Panc1 (cell line): Measurements from ENCODE around the gene PSMD12. TPM values are rescaled to one million over a fixed set of nuclear protein-coding genes. Genes with fewer than 3 reads are reported as not detected.

ENCODE experiments used
- ATAC-seq: fragments of 200-7000 bp; cut with Tn5 transposase; 2 replicates; pipeline ENCODE4 v1.9.1; 2020; ENCODE audit warnings: mild to moderate bottlenecking, moderate library complexity
- BruUV-seq: library from RNA; stranded (reverse); fragments of 400-500 nt; replicated peaks from 2 replicates; lab custom pipeline; 2021; lab: Mats Ljungman, UMichigan
- CTCF ChIA-PET: fragments of 300-600 bp; sonication (Branson Sonifier 250); formaldehyde crosslinking; loops from one replicate; lab custom pipeline; 2022; ENCODE audit warnings: antibody characterized with exemption; lab: Charles Lee
- POLR2A ChIA-PET: fragments of 300-600 bp; sonication (Branson Sonifier 250); formaldehyde crosslinking; loops from one replicate; lab custom pipeline; 2022; ENCODE audit warnings: antibody characterized with exemption; lab: Charles Lee
- DNase-seq: peaks from one replicate; pipeline ENCODE4 v3.0.0-alpha.2; 2010; ENCODE audit warnings: low read depth, low spot score
- H3K27ac ChIP-seq: 2 replicates; pipeline ENCODE4 v1.5.1; 2011; ENCODE audit warnings: mild to moderate bottlenecking, low read length, inconsistent platforms
- H3K27me3 ChIP-seq: fragments of 200-500 bp; sonication (Bioruptor generic); 2 replicates; pipeline ENCODE4 v1.6.0; 2014; ENCODE audit warnings: low read length, inconsistent platforms; ENCODE audit not compliant: control insufficient read depth, insufficient read depth
- H3K36me3 ChIP-seq: fragments of 200-500 bp; sonication (Bioruptor generic); 2 replicates; pipeline ENCODE4 v1.5.1; 2014; ENCODE audit warnings: inconsistent platforms, mild to moderate bottlenecking, low read length, moderate library complexity; ENCODE audit not compliant: control insufficient read depth, insufficient read depth
- H3K4me1 ChIP-seq: 2 replicates; pipeline ENCODE4 v1.5.1; 2011; ENCODE audit warnings: inconsistent platforms, mild to moderate bottlenecking, low read length, moderate library complexity; ENCODE audit not compliant: control insufficient read depth, insufficient read depth
- H3K4me3 ChIP-seq, 2 experiments: 2 replicates each; pipeline ENCODE4 v1.5.1; 2011 to 2012; ENCODE audit warnings: low read depth in 2 of 2, low read length in 2 of 2, mild to moderate bottlenecking in 2 of 2, inconsistent platforms in 1 of 2, moderate library complexity in 1 of 2
- H3K9me3 ChIP-seq: fragments of 200-500 bp; sonication (Bioruptor generic); 2 replicates; pipeline ENCODE4 v1.5.1; 2014; ENCODE audit warnings: low read depth, mild to moderate bottlenecking, inconsistent platforms, low read length, moderate library complexity; ENCODE audit not compliant: control insufficient read depth, insufficient read depth
- CTCF ChIP-seq: fragments of 450-650 bp; IDR thresholded peaks from 2 replicates; pipeline ENCODE4 v1.5.1; 2017; ENCODE audit warnings: mild to moderate bottlenecking
- POLR2AphosphoS5 ChIP-seq: IDR thresholded peaks from 2 replicates; pipeline ENCODE4 v1.6.1; 2012; ENCODE audit warnings: mild to moderate bottlenecking, low read depth, low read length, moderate library complexity
- REST ChIP-seq, 2 experiments: IDR thresholded peaks; 2 replicates each; pipeline ENCODE4 v1.6.1; 2011 to 2012; ENCODE audit warnings: low read depth in 2 of 2, control low read depth in 1 of 2, low read length in 1 of 2, mild to moderate bottlenecking in 1 of 2, moderate library complexity in 1 of 2; ENCODE audit not compliant: insufficient read depth in 1 of 2
- SIN3A ChIP-seq: IDR thresholded peaks from 2 replicates; pipeline ENCODE4 v1.6.1; 2012; ENCODE audit warnings: low read depth, mild to moderate bottlenecking, low read length, moderate library complexity, borderline replicate concordance; ENCODE audit not compliant: insufficient read depth
- TCF7L2 ChIP-seq: IDR thresholded peaks from 2 replicates; pipeline ENCODE4 v1.6.1; 2011; ENCODE audit warnings: mild to moderate bottlenecking, low read depth, low read length, inconsistent platforms
- in situ Hi-C: cut with HindIII; loops from 2 replicates; pipeline ENCODE4 v1.10.0; 2016; ENCODE audit warnings: low sequenced_read_pairs, low pct_unique_long_range_greater_than_20kb
- intact Hi-C: fragments of 100-400 bp; cut with micrococcal nuclease; formaldehyde crosslinking; loops from one replicate; pipeline ENCODE4 v1.10.0; 2022; ENCODE audit not compliant: unreplicated experiment
- total RNA-seq: library from RNA; stranded (reverse); gene quantifications from one replicate; pipeline ENCODE4 v1.2.1, GENCODE V29; 2021; ENCODE audit not compliant: unreplicated experiment

PSMD12 gene
- total RNA-seq, 1 experiment from 2014 or later: 50.2 TPM

- Histone ChIP-seq H3K27ac (no peak overlapping the region), H3K9me3 (no peaks in the 10 kb centered on the region), H3K36me3 (no peaks in the 10 kb centered on the region), H3K27me3 (no peaks in the 10 kb centered on the region), H3K4me3 (no peak overlapping the region), H3K4me1 (no peaks in the 10 kb centered on the region)
- BruUV-seq: no TSS peak
- peak; percentile 93 for ATAC-seq
- POLR2A ChIA-PET: interaction anchor here (0.6 kb wide), 1 partner anchor 429 kb away, joined by 3 read pairs; no protein-coding TSS in a partner anchor
- peak; percentile 88 for TF ChIP-seq CTCF
- no peak for TF ChIP-seq POLR2AphosphoS5
- in situ Hi-C loops (no loop called here), intact Hi-C loops (no loop called here)
- DNase-seq: peak; percentile 18
- CTCF ChIA-PET: interaction anchor here (0.5 to 0.7 kb wide), 3 partner anchors 68 to 93 kb away, joined by 3 to 16 read pairs (median 10); no protein-coding TSS in a partner anchor
Observed at GRCh38 chr17:67293251-67294203, 72.8 kb downstream of the PSMD12 start.

- POLR2A ChIA-PET: interaction anchor here (0.6 kb wide), 2 partner anchors 12 to 115 kb away, joined by 5 to 9 read pairs; no protein-coding TSS in a partner anchor
- CTCF ChIA-PET: interaction anchor here (0.5 to 0.6 kb wide), 2 partner anchors 15 to 21 kb away, joined by 4 to 6 read pairs; no protein-coding TSS in a partner anchor
- Histone ChIP-seq H3K9me3 (no peaks in the 10 kb centered on the region), H3K4me3 (no peak overlapping the region), H3K27me3 (no peaks in the 10 kb centered on the region), H3K4me1 (no peaks in the 10 kb centered on the region), H3K36me3 (no peaks in the 10 kb centered on the region), H3K27ac (no peak overlapping the region)
- DNase-seq (no peak), ATAC-seq (no peak)
- TF ChIP-seq REST (IDR thresholded peaks at IDR 0.05; ENCODE audit: insufficient read depth in 1 of 2, low read depth in 2 of 2, low read length in 1 of 2): no peak
- TF ChIP-seq CTCF: no peak
- no peak for TF ChIP-seq SIN3A
- no peak for TF ChIP-seq POLR2AphosphoS5
- TF ChIP-seq TCF7L2: no peak
- intact Hi-C loops (no loop called here), in situ Hi-C loops (no loop called here)
- no TSS peak for BruUV-seq
Observed at GRCh38 chr17:67290711-67291291, 75.6 kb downstream of the PSMD12 start.
